Keratinocyte (primary cell): Measurements from ENCODE around the gene TMEM201.

ENCODE experiments used
- CTCF ChIP-seq, 3 experiments: IDR thresholded peaks in 1 of 3; conservative IDR thresholded peaks in 1 of 3; optimal IDR thresholded peaks in 1 of 3; 2 replicates in 2 of 3; 3 replicates in 1 of 3; pipeline versions ENCODE3 to v1.5.1; 2011; ENCODE audit warnings: low read length in 3 of 3, mild to moderate bottlenecking in 3 of 3, moderate library complexity in 2 of 3, control low read depth in 1 of 3, inconsistent platforms in 1 of 3; ENCODE audit not compliant: insufficient read depth in 2 of 3; ENCODE audit errors: extremely low read depth in 1 of 3
- EZH2 ChIP-seq: IDR thresholded peaks from one replicate; pipeline ENCODE4 v1.6.1; 2012; ENCODE audit warnings: inconsistent platforms, mild to moderate bottlenecking, low read length, moderate library complexity

DNA sequence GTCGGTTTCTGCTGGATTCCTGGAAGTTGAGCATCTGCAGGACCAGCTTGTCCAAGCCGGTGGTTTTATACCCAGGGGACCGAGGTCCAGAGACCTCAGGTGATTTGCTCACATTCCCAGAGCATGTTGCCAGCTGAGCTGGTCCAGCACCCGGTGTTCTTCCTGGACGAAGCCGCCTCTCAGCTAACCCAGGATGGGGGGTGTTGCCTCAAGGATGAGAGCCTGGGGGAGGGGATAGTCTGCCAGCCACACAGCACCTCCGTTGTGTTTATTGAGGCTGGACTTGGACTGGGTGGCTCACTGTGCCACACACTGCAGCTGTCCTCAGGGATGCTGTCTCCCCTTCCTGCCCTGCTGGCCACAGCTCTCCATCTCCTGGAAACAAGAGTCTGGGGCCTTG lies 1.5 kb downstream of the TMEM201 start:
- TF ChIP-seq CTCF (optimal IDR thresholded peaks at IDR 0.05 in 1 of 3, IDR thresholded peaks at IDR 0.05 in 1 of 3, conservative IDR thresholded peaks at IDR 0.05 in 1 of 3; ENCODE audit: extremely low read depth in 1 of 3, insufficient read depth in 2 of 3, low read length in 3 of 3) (no peak), EZH2 (no peak)
